HepG2 (cell line): Measurements from ENCODE around the gene CCT6A. TPM values are rescaled to one million over a fixed set of nuclear protein-coding genes. Genes with fewer than 3 reads are reported as not detected.

Experiments
- BRCA1 ChIP-seq: sonication (generic); formaldehyde crosslinking; IDR thresholded peaks from 2 replicates; pipeline ENCODE4 v1.4.0; 2020; ENCODE audit warnings: missing genetic modification reagents
- BRD4 ChIP-seq: sonication (generic); formaldehyde crosslinking; IDR thresholded peaks from 2 replicates; pipeline ENCODE4 v1.4.0; 2020; ENCODE audit warnings: missing genetic modification reagents
- DNMT1 ChIP-seq: sonication (generic); formaldehyde crosslinking; IDR thresholded peaks from 2 replicates; pipeline ENCODE4 v1.5.1; 2020; ENCODE audit warnings: mild to moderate bottlenecking, missing genetic modification reagents
- ESRRA ChIP-seq: sonication (generic); formaldehyde crosslinking; IDR thresholded peaks from 2 replicates; pipeline ENCODE4 v1.5.1; 2020; ENCODE audit warnings: mild to moderate bottlenecking, low read depth, missing genetic modification reagents
- KDM2A ChIP-seq: sonication (generic); formaldehyde crosslinking; IDR thresholded peaks from 2 replicates; pipeline ENCODE4 v1.4.0; 2020; ENCODE audit warnings: low read depth, missing genetic modification reagents, borderline replicate concordance
- MIER3 ChIP-seq: IDR thresholded peaks from 2 replicates; pipeline ENCODE4 v1.6.1; 2016; ENCODE audit warnings: missing compliant biosample characterization, borderline replicate concordance
- MTF2 ChIP-seq: sonication (generic); formaldehyde crosslinking; IDR thresholded peaks from 2 replicates; pipeline ENCODE4 v1.5.0; 2020; ENCODE audit warnings: missing genetic modification reagents, borderline replicate concordance
- PTBP1 ChIP-seq: fragments of 200-400 bp; formaldehyde crosslinking; IDR thresholded peaks from 2 replicates; pipeline ENCODE4 v1.6.1; 2018; ENCODE audit warnings: low read length, low read depth; ENCODE audit not compliant: poor library complexity, severe bottlenecking
- RBFOX2 ChIP-seq: fragments of 200-400 bp; formaldehyde crosslinking; IDR thresholded peaks from 2 replicates; pipeline ENCODE4 v1.6.1; 2017; ENCODE audit warnings: low read depth, mild to moderate bottlenecking, low read length
- ZNF225 ChIP-seq: sonication (generic); formaldehyde crosslinking; IDR thresholded peaks from 2 replicates; pipeline ENCODE4 v1.4.0; 2020; ENCODE audit warnings: mild to moderate bottlenecking, missing genetic modification reagents
- ZNF30 ChIP-seq: sonication (generic); formaldehyde crosslinking; IDR thresholded peaks from 2 replicates; pipeline ENCODE4 v1.5.0; 2020; ENCODE audit warnings: mild to moderate bottlenecking, missing genetic modification reagents
- ZNF660 ChIP-seq: sonication (generic); formaldehyde crosslinking; IDR thresholded peaks from 2 replicates; pipeline ENCODE4 v1.5.1; 2020; ENCODE audit warnings: mild to moderate bottlenecking, low read depth, missing genetic modification reagents, borderline replicate concordance
- polyA plus RNA-seq, 8 experiments: library from polyadenylated mRNA; depleted of rRNA in 3 of 8; stranded (reverse) in 7 of 8; unstranded in 1 of 8; fragments of >200 nt; fragmentation: Illumina TruSeq in 4 of 8; extraction: Trizol in 4 of 8; gene quantifications; 2 replicates each; pipeline versions ENCODE4 v1.2.1 to v1.2.3, GENCODE V29; 2011 to 2016; ENCODE audit warnings: low read depth in 4 of 8, missing spikeins in 1 of 8, mixed read lengths in 1 of 8; ENCODE audit not compliant: insufficient read depth in 1 of 8
- total RNA-seq, 5 experiments: library from RNA; depleted of rRNA; stranded (reverse); fragments of >200 nt; fragmentation: Illumina TruSeq; extraction: Trizol; gene quantifications; 2 replicates each; pipeline ENCODE4 v1.2.3, GENCODE V29; 2016; ENCODE audit warnings: low read depth in 1 of 5
- TF ChIP-seq, protein P1 (sequence below): sonication (generic); formaldehyde crosslinking; IDR thresholded peaks from 2 replicates; pipeline ENCODE4 v1.8.0; 2022; ENCODE audit warnings: mild to moderate bottlenecking, missing genetic modification reagents
- TF ChIP-seq, protein P2 (sequence below): sonication (generic); formaldehyde crosslinking; IDR thresholded peaks from 2 replicates; pipeline ENCODE4 v1.8.0; 2022; ENCODE audit warnings: missing genetic modification reagents, low read depth, mild to moderate bottlenecking, borderline replicate concordance
- TF ChIP-seq, protein P3 (sequence below): sonication (generic); formaldehyde crosslinking; conservative IDR thresholded peaks from 2 replicates; pipeline ENCODE4 v1.4.0; 2020; ENCODE audit warnings: missing genetic modification reagents
- TF ChIP-seq, protein P4 (sequence below): sonication (generic); formaldehyde crosslinking; IDR thresholded peaks from 2 replicates; pipeline ENCODE4 v1.8.0; 2022; ENCODE audit warnings: missing genetic modification reagents, mild to moderate bottlenecking, inconsistent platforms, borderline replicate concordance
- TF ChIP-seq, protein P5 (sequence below): sonication (generic); formaldehyde crosslinking; IDR thresholded peaks from 2 replicates; pipeline ENCODE4 v1.8.1; 2022; ENCODE audit warnings: low read depth, mild to moderate bottlenecking, missing genetic modification reagents
- TF ChIP-seq, protein P6 (sequence below): sonication (generic); formaldehyde crosslinking; IDR thresholded peaks from 2 replicates; pipeline ENCODE4 v1.5.0; 2020; ENCODE audit warnings: mild to moderate bottlenecking, missing genetic modification reagents

The CCT6A gene
- total and polyA plus RNA-seq, 2 of the 13 experiments (the other 11 are each of a cell fraction or from before 2014, with no cell fraction given), result 219 to 292 TPM

DNA sequence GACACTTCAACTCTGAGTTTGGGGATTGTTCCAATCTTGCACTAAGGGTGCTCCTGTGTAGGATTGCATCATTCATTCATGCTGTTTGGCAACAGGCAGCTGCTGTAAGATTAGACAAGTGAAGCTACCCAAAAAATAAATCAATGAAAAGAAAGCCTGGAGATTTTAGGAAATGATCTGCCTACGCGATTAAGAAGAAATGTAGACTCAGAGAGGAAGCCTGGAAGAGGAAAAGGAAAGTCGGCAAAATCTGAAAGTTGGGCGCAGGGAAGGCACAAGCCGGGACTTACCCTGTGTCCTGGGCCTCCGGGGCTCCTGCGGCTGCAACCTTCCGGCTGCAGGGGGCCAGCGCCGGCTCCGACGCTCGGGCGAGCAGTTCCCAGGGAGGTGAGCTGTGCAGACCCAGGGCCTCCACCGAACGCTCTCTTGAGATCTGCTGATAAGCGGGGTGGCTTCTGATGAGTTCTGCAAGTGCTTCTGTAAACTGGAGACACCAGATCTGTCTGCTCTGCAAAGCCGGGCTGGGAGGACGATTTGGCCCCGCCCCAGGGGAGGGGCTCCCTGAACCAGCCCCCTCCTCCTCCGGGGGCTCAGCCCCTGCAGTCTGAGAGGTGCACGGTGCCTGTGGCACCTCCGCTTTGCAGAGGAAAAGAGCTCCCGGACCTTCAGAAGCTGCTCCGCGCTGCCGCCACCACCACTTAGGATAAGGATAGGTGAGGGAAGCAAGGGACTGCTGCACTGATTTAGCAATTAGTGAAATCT, 17.7 kb upstream of the CCT6A start (continued):
- TF ChIP-seq ESRRA (CRISPR knock-in tag) (no peak), ZNF30 (no peak), KDM2A (CRISPR knock-in tag) (peak; percentile 58; the same call in 1 of the 2 replicates), ZNF660 (CRISPR knock-in tag) (no peak), MIER3 (CRISPR knock-in tag) (no peak; the same call in 1 of the 2 replicates), PTBP1 (no peak), MTF2 (CRISPR knock-in tag) (no peak), ZNF225 (CRISPR knock-in tag) (no peak), RBFOX2 (peak; percentile 86), DNMT1 (no peak), BRCA1 (no peak), BRD4 (CRISPR knock-in tag) (peak; percentile 65; the same call in 1 of the 2 replicates)
- TF ChIP-seq, protein P1, sequence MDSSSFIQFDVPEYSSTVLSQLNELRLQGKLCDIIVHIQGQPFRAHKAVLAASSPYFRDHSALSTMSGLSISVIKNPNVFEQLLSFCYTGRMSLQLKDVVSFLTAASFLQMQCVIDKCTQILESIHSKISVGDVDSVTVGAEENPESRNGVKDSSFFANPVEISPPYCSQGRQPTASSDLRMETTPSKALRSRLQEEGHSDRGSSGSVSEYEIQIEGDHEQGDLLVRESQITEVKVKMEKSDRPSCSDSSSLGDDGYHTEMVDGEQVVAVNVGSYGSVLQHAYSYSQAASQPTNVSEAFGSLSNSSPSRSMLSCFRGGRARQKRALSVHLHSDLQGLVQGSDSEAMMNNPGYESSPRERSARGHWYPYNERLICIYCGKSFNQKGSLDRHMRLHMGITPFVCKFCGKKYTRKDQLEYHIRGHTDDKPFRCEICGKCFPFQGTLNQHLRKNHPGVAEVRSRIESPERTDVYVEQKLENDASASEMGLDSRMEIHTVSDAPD (CRISPR knock-in tag), result 0 out of 2 replicates have a peak, but pooled peaks have one; percentile 18
- TF ChIP-seq, protein P2, sequence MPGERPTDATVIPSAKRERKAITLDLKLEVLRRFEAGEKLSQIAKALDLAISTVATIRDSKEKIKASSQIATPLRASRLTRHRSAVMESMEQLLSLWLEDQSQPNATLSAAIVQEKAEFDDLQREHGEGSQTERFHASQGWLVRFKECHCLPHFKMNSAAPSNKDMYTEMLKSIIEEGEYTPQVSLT (CRISPR knock-in tag), result peak; percentile 83; the same call in 1 of the 2 replicates
- TF ChIP-seq, protein P3, sequence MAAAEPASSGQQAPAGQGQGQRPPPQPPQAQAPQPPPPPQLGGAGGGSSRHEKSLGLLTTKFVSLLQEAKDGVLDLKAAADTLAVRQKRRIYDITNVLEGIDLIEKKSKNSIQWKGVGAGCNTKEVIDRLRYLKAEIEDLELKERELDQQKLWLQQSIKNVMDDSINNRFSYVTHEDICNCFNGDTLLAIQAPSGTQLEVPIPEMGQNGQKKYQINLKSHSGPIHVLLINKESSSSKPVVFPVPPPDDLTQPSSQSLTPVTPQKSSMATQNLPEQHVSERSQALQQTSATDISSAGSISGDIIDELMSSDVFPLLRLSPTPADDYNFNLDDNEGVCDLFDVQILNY (CRISPR knock-in tag), result no peak
- TF ChIP-seq, protein P4, sequence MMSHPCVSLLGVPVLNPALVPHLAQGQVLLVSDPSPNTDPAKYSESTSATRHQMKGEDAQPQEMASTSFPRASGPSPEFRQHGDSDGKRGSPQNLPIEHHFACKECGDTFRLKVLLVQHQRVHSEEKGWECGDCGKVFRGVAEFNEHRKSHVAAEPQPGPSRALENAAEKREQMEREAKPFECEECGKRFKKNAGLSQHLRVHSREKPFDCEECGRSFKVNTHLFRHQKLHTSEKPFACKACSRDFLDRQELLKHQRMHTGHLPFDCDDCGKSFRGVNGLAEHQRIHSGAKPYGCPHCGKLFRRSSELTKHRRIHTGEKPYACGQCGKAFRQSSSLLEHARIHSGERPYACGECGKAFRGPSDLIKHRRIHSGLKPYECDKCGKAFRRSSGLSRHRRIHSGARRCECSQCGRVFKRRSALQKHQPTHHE (CRISPR knock-in tag), result peak; percentile 67; the same call in 1 of the 2 replicates
- TF ChIP-seq, protein P5, sequence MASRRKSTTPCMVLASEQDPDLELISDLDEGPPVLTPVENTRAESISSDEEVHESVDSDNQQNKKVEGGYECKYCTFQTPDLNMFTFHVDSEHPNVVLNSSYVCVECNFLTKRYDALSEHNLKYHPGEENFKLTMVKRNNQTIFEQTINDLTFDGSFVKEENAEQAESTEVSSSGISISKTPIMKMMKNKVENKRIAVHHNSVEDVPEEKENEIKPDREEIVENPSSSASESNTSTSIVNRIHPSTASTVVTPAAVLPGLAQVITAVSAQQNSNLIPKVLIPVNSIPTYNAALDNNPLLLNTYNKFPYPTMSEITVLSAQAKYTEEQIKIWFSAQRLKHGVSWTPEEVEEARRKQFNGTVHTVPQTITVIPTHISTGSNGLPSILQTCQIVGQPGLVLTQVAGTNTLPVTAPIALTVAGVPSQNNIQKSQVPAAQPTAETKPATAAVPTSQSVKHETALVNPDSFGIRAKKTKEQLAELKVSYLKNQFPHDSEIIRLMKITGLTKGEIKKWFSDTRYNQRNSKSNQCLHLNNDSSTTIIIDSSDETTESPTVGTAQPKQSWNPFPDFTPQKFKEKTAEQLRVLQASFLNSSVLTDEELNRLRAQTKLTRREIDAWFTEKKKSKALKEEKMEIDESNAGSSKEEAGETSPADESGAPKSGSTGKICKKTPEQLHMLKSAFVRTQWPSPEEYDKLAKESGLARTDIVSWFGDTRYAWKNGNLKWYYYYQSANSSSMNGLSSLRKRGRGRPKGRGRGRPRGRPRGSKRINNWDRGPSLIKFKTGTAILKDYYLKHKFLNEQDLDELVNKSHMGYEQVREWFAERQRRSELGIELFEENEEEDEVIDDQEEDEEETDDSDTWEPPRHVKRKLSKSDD (CRISPR knock-in tag), result no peak
- TF ChIP-seq, protein P6, sequence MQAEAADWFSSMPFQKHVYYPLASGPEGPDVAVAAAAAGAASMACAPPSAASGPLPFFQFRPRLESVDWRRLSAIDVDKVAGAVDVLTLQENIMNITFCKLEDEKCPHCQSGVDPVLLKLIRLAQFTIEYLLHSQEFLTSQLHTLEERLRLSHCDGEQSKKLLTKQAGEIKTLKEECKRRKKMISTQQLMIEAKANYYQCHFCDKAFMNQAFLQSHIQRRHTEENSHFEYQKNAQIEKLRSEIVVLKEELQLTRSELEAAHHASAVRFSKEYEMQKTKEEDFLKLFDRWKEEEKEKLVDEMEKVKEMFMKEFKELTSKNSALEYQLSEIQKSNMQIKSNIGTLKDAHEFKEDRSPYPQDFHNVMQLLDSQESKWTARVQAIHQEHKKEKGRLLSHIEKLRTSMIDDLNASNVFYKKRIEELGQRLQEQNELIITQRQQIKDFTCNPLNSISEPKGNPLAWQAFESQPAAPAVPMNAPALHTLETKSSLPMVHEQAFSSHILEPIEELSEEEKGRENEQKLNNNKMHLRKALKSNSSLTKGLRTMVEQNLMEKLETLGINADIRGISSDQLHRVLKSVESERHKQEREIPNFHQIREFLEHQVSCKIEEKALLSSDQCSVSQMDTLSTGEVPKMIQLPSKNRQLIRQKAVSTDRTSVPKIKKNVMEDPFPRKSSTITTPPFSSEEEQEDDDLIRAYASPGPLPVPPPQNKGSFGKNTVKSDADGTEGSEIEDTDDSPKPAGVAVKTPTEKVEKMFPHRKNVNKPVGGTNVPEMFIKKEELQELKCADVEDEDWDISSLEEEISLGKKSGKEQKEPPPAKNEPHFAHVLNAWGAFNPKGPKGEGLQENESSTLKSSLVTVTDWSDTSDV (CRISPR knock-in tag), result peak; percentile 34; the same call in 1 of the 2 replicates
